ENCODE measurements around the gene KRT23. TPM values are rescaled to one million over a fixed set of nuclear protein-coding genes. Genes with fewer than 3 reads are reported as not detected.

Gene KRT23, protein sequence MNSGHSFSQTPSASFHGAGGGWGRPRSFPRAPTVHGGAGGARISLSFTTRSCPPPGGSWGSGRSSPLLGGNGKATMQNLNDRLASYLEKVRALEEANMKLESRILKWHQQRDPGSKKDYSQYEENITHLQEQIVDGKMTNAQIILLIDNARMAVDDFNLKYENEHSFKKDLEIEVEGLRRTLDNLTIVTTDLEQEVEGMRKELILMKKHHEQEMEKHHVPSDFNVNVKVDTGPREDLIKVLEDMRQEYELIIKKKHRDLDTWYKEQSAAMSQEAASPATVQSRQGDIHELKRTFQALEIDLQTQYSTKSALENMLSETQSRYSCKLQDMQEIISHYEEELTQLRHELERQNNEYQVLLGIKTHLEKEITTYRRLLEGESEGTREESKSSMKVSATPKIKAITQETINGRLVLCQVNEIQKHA
- total RNA-seq (1 to 10 TPM in 1 of 4 donors, under 1 TPM in 1, not detected in 2; 0.25 to 1.5 TPM), polyA plus RNA-seq (under 1 TPM in 1 of 3 donors, not detected in 2; 0.03 TPM)
- long read RNA-seq, donor 1 = 0 reads
- long read RNA-seq, donor 2 = 0 reads

DNA sequence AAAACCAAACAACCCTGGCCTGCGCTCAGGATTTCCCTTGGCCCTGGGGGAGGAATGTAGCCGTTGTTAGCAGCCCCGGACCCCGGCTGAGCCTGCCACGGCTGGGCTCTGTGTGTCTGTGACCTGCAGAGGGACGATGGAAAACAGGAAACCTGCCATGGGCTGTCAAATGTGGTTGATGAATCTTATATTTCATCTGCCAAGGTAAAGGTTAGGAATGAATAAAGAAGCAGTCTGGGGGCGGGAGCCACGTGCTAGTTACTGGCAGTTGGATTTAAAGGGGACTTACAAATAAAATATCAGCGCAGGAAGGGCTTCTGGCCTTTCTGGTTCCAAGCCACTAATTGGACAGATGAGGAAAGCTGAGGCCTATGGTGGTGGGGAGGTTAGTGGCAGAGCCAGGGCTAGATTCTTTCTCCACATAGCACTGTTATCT, at the start of gene KRT23:
KRT23 (minus strand) TSS at position 263 of the 436 bp plus-strand sequence. CDS start 1,043 bp downstream, outside the sequence.
- Histone ChIP-seq H3K4me1 (no peaks in the 10 kb centered on the region), H3K9me3 (no peaks in the 10 kb centered on the region), H3K27ac (no peak within 1 kb of the TSS), H3K4me3 (peak within 1 kb of the TSS; percentile 15), H3K27me3 (ENCODE audit: insufficient read depth in 3 of 3, low read length in 2 of 3) (peaks cover 0 to 3% (median 0%) of the 10 kb centered on the region in 3 donors), H3K36me3 (ENCODE audit: insufficient read depth in 1 of 2, low read depth in 1 of 2) (no peaks in the 10 kb centered on the region)
- TF ChIP-seq, protein P1, sequence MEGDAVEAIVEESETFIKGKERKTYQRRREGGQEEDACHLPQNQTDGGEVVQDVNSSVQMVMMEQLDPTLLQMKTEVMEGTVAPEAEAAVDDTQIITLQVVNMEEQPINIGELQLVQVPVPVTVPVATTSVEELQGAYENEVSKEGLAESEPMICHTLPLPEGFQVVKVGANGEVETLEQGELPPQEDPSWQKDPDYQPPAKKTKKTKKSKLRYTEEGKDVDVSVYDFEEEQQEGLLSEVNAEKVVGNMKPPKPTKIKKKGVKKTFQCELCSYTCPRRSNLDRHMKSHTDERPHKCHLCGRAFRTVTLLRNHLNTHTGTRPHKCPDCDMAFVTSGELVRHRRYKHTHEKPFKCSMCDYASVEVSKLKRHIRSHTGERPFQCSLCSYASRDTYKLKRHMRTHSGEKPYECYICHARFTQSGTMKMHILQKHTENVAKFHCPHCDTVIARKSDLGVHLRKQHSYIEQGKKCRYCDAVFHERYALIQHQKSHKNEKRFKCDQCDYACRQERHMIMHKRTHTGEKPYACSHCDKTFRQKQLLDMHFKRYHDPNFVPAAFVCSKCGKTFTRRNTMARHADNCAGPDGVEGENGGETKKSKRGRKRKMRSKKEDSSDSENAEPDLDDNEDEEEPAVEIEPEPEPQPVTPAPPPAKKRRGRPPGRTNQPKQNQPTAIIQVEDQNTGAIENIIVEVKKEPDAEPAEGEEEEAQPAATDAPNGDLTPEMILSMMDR (IDR thresholded peaks at IDR 0.05) = no peak
- ATAC-seq (peak in 3 of 4 donors; percentile 35 to 63 (median 57)), DNase-seq (no peak)
- intact Hi-C loops (cut with DNase I) = no loop called here
- WGBS, 3 donors = 19 to 24% (median 20%) methylated on average over 9 of the region's 9 CpGs

DNA sequence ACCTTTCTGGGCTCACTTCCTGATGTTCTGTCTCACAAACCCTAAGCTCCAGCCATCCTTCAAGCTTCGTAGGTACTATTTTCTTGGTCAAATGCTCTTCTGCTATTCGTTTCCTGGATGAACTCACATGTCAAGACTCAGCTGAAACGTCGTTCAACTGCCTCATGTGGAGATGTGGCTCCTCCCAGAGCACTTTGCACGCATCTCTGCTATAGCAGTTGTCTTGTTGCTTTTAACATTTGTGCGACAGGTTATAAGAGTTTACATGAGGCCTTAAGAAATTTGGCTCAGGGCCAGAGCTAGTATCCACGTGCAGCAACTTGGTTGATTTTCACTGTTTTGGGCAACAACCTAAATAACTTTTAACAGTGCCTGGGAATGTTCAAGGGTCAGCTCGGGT, 49.5 kb upstream of the KRT23 start:
- intact Hi-C loops (cut with DNase I) = no loop called here
- no peaks in the 10 kb centered on the region for H3K4me1 ChIP-seq

DNA sequence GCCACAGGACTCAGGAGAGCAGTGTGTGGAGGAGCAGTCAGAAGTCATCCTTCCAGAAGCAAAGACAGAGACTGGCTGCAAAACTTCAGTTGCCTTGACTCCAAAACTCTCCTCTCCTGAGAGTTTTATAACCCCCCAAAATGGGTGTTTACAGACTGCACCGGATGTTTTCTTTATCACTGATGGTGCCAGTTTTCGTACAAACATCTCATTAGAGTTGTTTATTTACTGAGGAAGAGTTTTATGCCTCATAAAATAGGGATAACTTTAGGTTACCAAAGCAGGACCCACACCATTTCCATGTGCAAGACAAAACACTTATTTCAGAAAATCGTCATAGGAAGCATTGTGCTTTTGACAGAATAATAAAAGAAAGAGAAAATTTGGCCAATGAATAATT, 46.8 kb upstream of the KRT23 start, which contains the start of gene KRT40:
KRT40 (minus strand) TSS at position 101 of the 400 bp plus-strand sequence; CDS start at position 48, 53 bp downstream.
- TF ChIP-seq, protein P1 (IDR thresholded peaks at IDR 0.05) = no peak
- peaks cover 0 to 2% (median 0%) of the 10 kb centered on the region in 3 donors for H3K27me3 ChIP-seq (ENCODE audit: insufficient read depth in 3 of 3, low read length in 2 of 3)
- 52 to 69% (median 60%) methylated on average over 3 of the region's 3 CpGs for WGBS, 3 donors

More for the DNA sequence above, 49.5 kb upstream of the KRT23 start:
- Histone ChIP-seq H3K9me3 (no peaks in the 10 kb centered on the region), H3K4me3 (no peak overlapping the region), H3K27ac (no peak overlapping the region), H3K36me3 (ENCODE audit: insufficient read depth in 1 of 2, low read depth in 1 of 2) (no peaks in the 10 kb centered on the region), H3K27me3 (ENCODE audit: insufficient read depth in 3 of 3, low read length in 2 of 3) (peaks cover 0 to 2% (median 0%) of the 10 kb centered on the region in 3 donors)
- TF ChIP-seq, protein P1 (IDR thresholded peaks at IDR 0.05) = no peak
- 60 to 74% (median 63%) methylated on average over 8 of the region's 8 CpGs for WGBS, 3 donors
- DNase-seq = no peak
- no peak for ATAC-seq

DNA sequence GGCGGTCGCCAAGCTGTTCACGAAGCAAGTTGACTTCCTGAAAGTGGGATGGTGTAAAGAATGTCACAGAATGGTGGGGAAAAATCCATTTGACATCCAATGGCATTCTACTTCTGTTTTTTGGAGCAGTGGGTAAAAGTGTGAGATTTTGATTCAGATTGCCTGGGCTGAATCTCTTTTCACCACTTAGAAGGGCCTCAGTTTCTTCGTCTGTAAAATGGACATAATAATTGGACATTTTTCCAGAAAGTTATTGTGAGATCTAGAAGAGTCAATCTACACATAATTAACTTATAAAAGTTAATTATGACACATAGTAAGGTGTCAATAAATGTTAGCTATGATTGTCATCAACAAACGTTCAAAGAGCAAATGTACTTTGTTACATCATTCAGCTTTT, 43.7 kb upstream of the KRT23 start:
- Histone ChIP-seq H3K4me3 (no peak overlapping the region), H3K36me3 (ENCODE audit: insufficient read depth in 1 of 2, low read depth in 1 of 2) (no peaks in the 10 kb centered on the region), H3K27ac (peak overlapping the region; percentile 56), H3K27me3 (ENCODE audit: insufficient read depth in 3 of 3, low read length in 2 of 3) (no peaks in the 10 kb centered on the region), H3K4me1 (peaks cover 6% of the 10 kb centered on the region), H3K9me3 (no peaks in the 10 kb centered on the region)
- no peak for DNase-seq
- ATAC-seq = no peak
- 33 to 42% (median 39%) methylated on average over 5 of the region's 5 CpGs for WGBS, 3 donors
- intact Hi-C loops (cut with DNase I) = no loop called here
- TF ChIP-seq, protein P1 (IDR thresholded peaks at IDR 0.05) = no peak

More for the DNA sequence above, 46.8 kb upstream of the KRT23 start, which contains the start of gene KRT40:
- H3K4me3 ChIP-seq = no peak within 1 kb of the TSS
- ATAC-seq (no peak), DNase-seq (no peak)
- intact Hi-C loops (cut with DNase I) = no loop called here
- no peak within 1 kb of the TSS for H3K27ac ChIP-seq
- no peaks in the 10 kb centered on the region for H3K9me3 ChIP-seq
- no peaks in the 10 kb centered on the region for H3K36me3 ChIP-seq (ENCODE audit: insufficient read depth in 1 of 2, low read depth in 1 of 2)
- H3K4me1 ChIP-seq = peaks cover 6% of the 10 kb centered on the region
